Trophoblast cell (in vitro differentiated cells and primary cell): ENCODE results near the gene GPR151.

ENCODE experiments used
- DNase-seq, 2 donors: peaks; one replicate each; pipeline ENCODE4 v3.0.0-alpha.2; 2016
- H2AFZ ChIP-seq: 2 replicates; pipeline ENCODE4 v1.6.1; 2013; ENCODE audit warnings: low read length, moderate library complexity, mild to moderate bottlenecking; ENCODE audit not compliant: insufficient read depth, poor library complexity
- H2AK5ac ChIP-seq: 2 replicates; pipeline ENCODE4 v1.6.1; 2013; ENCODE audit warnings: mild to moderate bottlenecking, low read length
- H2BK120ac ChIP-seq: 2 replicates; pipeline ENCODE4 v1.6.1; 2013; ENCODE audit warnings: low read length, mild to moderate bottlenecking, moderate library complexity; ENCODE audit not compliant: insufficient read depth, poor library complexity
- H2BK12ac ChIP-seq: 2 replicates; pipeline ENCODE4 v1.6.1; 2013; ENCODE audit warnings: mild to moderate bottlenecking, low read length, moderate library complexity
- H2BK5ac ChIP-seq: 2 replicates; pipeline ENCODE4 v1.6.1; 2013; ENCODE audit warnings: low read length, low read depth, moderate library complexity, mild to moderate bottlenecking; ENCODE audit not compliant: poor library complexity
- H3K14ac ChIP-seq: 2 replicates; pipeline ENCODE4 v1.6.1; 2013; ENCODE audit warnings: mild to moderate bottlenecking, low read length
- H3K18ac ChIP-seq: 2 replicates; pipeline ENCODE4 v1.6.1; 2013; ENCODE audit warnings: mild to moderate bottlenecking, low read length
- H3K23ac ChIP-seq: 2 replicates; pipeline ENCODE4 v1.6.1; 2013; ENCODE audit warnings: low read length
- H3K27ac ChIP-seq: 2 replicates; pipeline ENCODE4 v1.5.1; 2013; ENCODE audit warnings: low read depth, mild to moderate bottlenecking, inconsistent platforms, low read length, moderate library complexity
- H3K27me3 ChIP-seq: 2 replicates; pipeline ENCODE4 v1.6.1; 2013; ENCODE audit warnings: inconsistent platforms, mild to moderate bottlenecking, low read length, moderate library complexity; ENCODE audit not compliant: insufficient read depth
- H3K36me3 ChIP-seq, 2 experiments: 1 replicate in 1 of 2; 2 replicates in 1 of 2; pipeline ENCODE4 v1.6.1; 2013; ENCODE audit warnings: low read length in 2 of 2, mild to moderate bottlenecking in 2 of 2, moderate library complexity in 1 of 2; ENCODE audit not compliant: insufficient read depth in 2 of 2, control insufficient read depth in 1 of 2
- H3K4ac ChIP-seq: 2 replicates; pipeline ENCODE4 v1.6.1; 2013; ENCODE audit warnings: low read depth, mild to moderate bottlenecking, low read length, moderate library complexity
- H3K4me1 ChIP-seq, 2 experiments: 1 replicate in 1 of 2; 2 replicates in 1 of 2; pipeline ENCODE4 v1.6.1; 2013; ENCODE audit warnings: low read length in 2 of 2, mild to moderate bottlenecking in 2 of 2, moderate library complexity in 1 of 2; ENCODE audit not compliant: insufficient read depth in 2 of 2, control insufficient read depth in 1 of 2
- H3K4me2 ChIP-seq: 2 replicates; pipeline ENCODE4 v1.6.1; 2013; ENCODE audit warnings: inconsistent platforms, mild to moderate bottlenecking, low read length, moderate library complexity
- H3K4me3 ChIP-seq: 2 replicates; pipeline ENCODE4 v1.5.1; 2013; ENCODE audit warnings: mild to moderate bottlenecking, low read depth, low read length, inconsistent platforms
- H3K79me1 ChIP-seq: one replicate; pipeline ENCODE4 v1.6.1; 2013; ENCODE audit warnings: low read length
- H3K79me2 ChIP-seq: 2 replicates; pipeline ENCODE4 v1.6.1; 2013; ENCODE audit warnings: low read length, mild to moderate bottlenecking; ENCODE audit not compliant: control insufficient read depth, insufficient read depth, poor library complexity
- H3K9ac ChIP-seq: 2 replicates; pipeline ENCODE4 v1.6.1; 2013; ENCODE audit warnings: mild to moderate bottlenecking, low read length
- H3K9me3 ChIP-seq: 2 replicates; pipeline ENCODE4 v1.6.1; 2013; ENCODE audit warnings: low read depth, mild to moderate bottlenecking, control low read depth, inconsistent platforms, low read length; ENCODE audit not compliant: insufficient read depth
- H4K12ac ChIP-seq: 2 replicates; pipeline ENCODE4 v1.6.1; 2013; ENCODE audit warnings: low read depth, mild to moderate bottlenecking, low read length, moderate library complexity
- H4K8ac ChIP-seq: 2 replicates; pipeline ENCODE4 v1.6.1; 2013; ENCODE audit warnings: low read depth, mild to moderate bottlenecking, low read length, moderate library complexity
- H4K91ac ChIP-seq: one replicate; pipeline ENCODE4 v1.6.1; 2013; ENCODE audit warnings: low read depth, mild to moderate bottlenecking, low read length, moderate library complexity
- WGBS: extraction: QIAGEN DNeasy Blood & Tissue Kit; methylation state at CpG from one replicate; pipeline ENCODE4 v1.1.7; 2013; ENCODE audit warnings: missing lambda C conversion rate; ENCODE audit not compliant: insufficient read length, insufficient coverage; ENCODE audit errors: extremely low coverage; 5-methylcytosine and 5-hydroxymethylcytosine counted together

GPR151 gene

GRCh38 chr5:146529984-146530383 is 14.0 kb upstream of the GPR151 start:
- no peaks in the 10 kb centered on the region for H3K36me3 ChIP-seq
- H2BK12ac ChIP-seq = no peak overlapping the region
- no peak overlapping the region for H3K14ac ChIP-seq
- no peak overlapping the region for H4K91ac ChIP-seq
- no CpG with 5 or more reads among the region's 2 CpGs for WGBS
- no peaks in the 10 kb centered on the region for H3K79me2 ChIP-seq
- H3K4ac ChIP-seq = no peak overlapping the region
- no peak for DNase-seq
- no peaks in the 10 kb centered on the region for H3K79me1 ChIP-seq
- H2AK5ac ChIP-seq = no peak overlapping the region
- H4K12ac ChIP-seq = no peak overlapping the region
- H2AFZ ChIP-seq = no peak overlapping the region
- H3K27ac ChIP-seq = no peak overlapping the region
- no peak overlapping the region for H2BK120ac ChIP-seq
- no peaks in the 10 kb centered on the region for H3K9me3 ChIP-seq
- H2BK5ac ChIP-seq = no peak overlapping the region
- no peaks in the 10 kb centered on the region for H3K4me1 ChIP-seq
- H3K27me3 ChIP-seq = no peaks in the 10 kb centered on the region
- H3K18ac ChIP-seq = no peak overlapping the region
- no peak overlapping the region for H3K4me2 ChIP-seq
- H3K9ac ChIP-seq = no peak overlapping the region
- H3K4me3 ChIP-seq = no peak overlapping the region
- H4K8ac ChIP-seq = no peak overlapping the region
- no peak overlapping the region for H3K23ac ChIP-seq

DNA sequence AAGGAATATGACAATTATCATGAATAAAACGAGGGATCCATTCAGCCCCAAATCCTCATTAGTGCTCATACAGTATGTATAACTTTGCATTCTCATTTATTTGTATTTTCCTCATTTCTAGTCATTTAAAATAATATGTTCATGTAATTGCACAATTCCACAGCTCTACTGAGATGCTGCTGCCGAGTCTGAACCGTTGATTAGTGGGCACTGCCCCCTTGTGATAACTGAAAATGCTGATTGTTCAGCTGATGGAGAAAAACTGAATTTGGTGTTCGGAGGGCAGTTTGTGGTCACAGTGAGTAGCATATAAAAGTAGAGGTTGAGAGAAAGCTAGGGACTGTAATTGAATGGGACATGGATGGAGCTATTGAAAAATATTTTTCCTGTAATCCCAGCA is 12.2 kb upstream of the GPR151 start:
- Histone ChIP-seq H3K4ac (no peak overlapping the region), H2BK120ac (no peak overlapping the region)

DNA sequence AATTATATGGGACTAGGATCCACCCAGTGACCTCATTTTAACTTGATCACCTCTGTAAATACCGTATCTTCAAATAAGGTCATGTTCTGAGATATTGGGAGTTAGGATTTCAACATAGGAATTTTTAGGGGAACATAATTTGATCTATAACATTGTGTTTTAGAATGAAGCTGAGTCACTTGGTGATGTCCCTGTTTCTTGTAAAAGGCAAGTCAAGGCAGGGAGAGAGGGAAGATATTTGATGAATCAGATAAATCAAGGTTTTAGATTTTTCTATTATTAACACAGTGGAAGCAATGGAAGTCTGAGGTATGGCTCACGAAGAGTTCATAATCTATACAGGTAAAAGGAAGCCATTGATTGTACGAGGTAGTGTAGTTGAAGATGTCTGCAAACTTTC is 11.8 kb upstream of the GPR151 start:
- no peak overlapping the region for H2BK120ac ChIP-seq
- no peak overlapping the region for H4K91ac ChIP-seq
- no peak overlapping the region for H4K12ac ChIP-seq
- WGBS = no CpG with 5 or more reads among the region's 3 CpGs
- H3K9ac ChIP-seq = no peak overlapping the region
- H3K9me3 ChIP-seq = no peaks in the 10 kb centered on the region
- H3K79me1 ChIP-seq = no peaks in the 10 kb centered on the region
- H3K14ac ChIP-seq = no peak overlapping the region
- H3K4ac ChIP-seq = no peak overlapping the region
- no peaks in the 10 kb centered on the region for H3K4me1 ChIP-seq
- H4K8ac ChIP-seq = no peak overlapping the region
- H3K18ac ChIP-seq = no peak overlapping the region
- no peak overlapping the region for H3K4me2 ChIP-seq
- no peak overlapping the region for H3K27ac ChIP-seq
- no peaks in the 10 kb centered on the region for H3K27me3 ChIP-seq
- H2BK5ac ChIP-seq = no peak overlapping the region
- no peak overlapping the region for H3K4me3 ChIP-seq
- no peaks in the 10 kb centered on the region for H3K36me3 ChIP-seq
- no peak overlapping the region for H2AK5ac ChIP-seq
- no peaks in the 10 kb centered on the region for H3K79me2 ChIP-seq
- DNase-seq = no peak
- no peak overlapping the region for H2AFZ ChIP-seq
- H3K23ac ChIP-seq = no peak overlapping the region
- no peak overlapping the region for H2BK12ac ChIP-seq

More for the DNA sequence above, 12.2 kb upstream of the GPR151 start:
- WGBS = no CpG with 5 or more reads among the region's 4 CpGs
- no peak overlapping the region for H3K4me3 ChIP-seq
- H3K18ac ChIP-seq = no peak overlapping the region
- DNase-seq = no peak
- H3K36me3 ChIP-seq = no peaks in the 10 kb centered on the region
- no peak overlapping the region for H3K14ac ChIP-seq
- no peaks in the 10 kb centered on the region for H3K9me3 ChIP-seq
- no peaks in the 10 kb centered on the region for H3K79me1 ChIP-seq
- H2AFZ ChIP-seq = no peak overlapping the region
- H2AK5ac ChIP-seq = no peak overlapping the region
- H3K27ac ChIP-seq = no peak overlapping the region
- no peak overlapping the region for H3K23ac ChIP-seq
- no peak overlapping the region for H2BK5ac ChIP-seq
- H2BK12ac ChIP-seq = no peak overlapping the region
- H4K12ac ChIP-seq = no peak overlapping the region
- no peak overlapping the region for H3K4me2 ChIP-seq
- H3K79me2 ChIP-seq = no peaks in the 10 kb centered on the region
- H3K27me3 ChIP-seq = no peaks in the 10 kb centered on the region
- H3K9ac ChIP-seq = no peak overlapping the region
- no peak overlapping the region for H4K91ac ChIP-seq
- no peaks in the 10 kb centered on the region for H3K4me1 ChIP-seq
- H4K8ac ChIP-seq = no peak overlapping the region

DNA sequence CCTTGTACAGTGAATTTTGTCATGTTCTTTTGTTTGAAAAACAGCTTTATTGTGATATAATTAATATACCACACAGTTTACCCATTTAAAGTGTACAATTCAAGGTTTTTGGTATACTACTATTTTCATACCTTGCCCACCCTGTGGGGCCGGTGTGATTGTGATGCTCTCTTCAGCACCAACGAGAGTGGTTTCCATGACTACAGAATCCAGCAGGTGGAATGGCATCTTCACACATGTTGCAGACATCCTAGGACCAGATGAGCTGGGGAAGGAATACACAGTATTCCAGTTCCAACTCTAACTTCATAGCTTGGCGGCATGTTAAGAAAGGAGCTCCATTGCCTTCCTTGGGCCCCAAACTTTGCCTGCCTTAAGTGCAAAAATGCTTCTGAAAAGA is 7.7 kb upstream of the GPR151 start:
- no peak overlapping the region for H3K18ac ChIP-seq
- H3K79me1 ChIP-seq = no peaks in the 10 kb centered on the region
- H3K9me3 ChIP-seq = no peaks in the 10 kb centered on the region
- H2AK5ac ChIP-seq = no peak overlapping the region
- no peaks in the 10 kb centered on the region for H3K79me2 ChIP-seq
- H3K4me3 ChIP-seq = no peak overlapping the region
- no peak overlapping the region for H3K4me2 ChIP-seq
- DNase-seq = no peak
- no peak overlapping the region for H4K12ac ChIP-seq
- no CpG with 5 or more reads among the region's 3 CpGs for WGBS
- no peaks in the 10 kb centered on the region for H3K4me1 ChIP-seq
- no peak overlapping the region for H3K14ac ChIP-seq
- H2BK120ac ChIP-seq = no peak overlapping the region
- H3K27ac ChIP-seq = no peak overlapping the region
- H3K23ac ChIP-seq = no peak overlapping the region
- no peak overlapping the region for H2AFZ ChIP-seq
- H4K91ac ChIP-seq = no peak overlapping the region
- no peak overlapping the region for H2BK5ac ChIP-seq
- no peak overlapping the region for H3K4ac ChIP-seq
- no peaks in the 10 kb centered on the region for H3K36me3 ChIP-seq
- no peaks in the 10 kb centered on the region for H3K27me3 ChIP-seq
- H2BK12ac ChIP-seq = no peak overlapping the region
- no peak overlapping the region for H4K8ac ChIP-seq
- no peak overlapping the region for H3K9ac ChIP-seq
